ENCODE results near the gene DQX1. TPM values are rescaled to one million over a fixed set of nuclear protein-coding genes. Genes with fewer than 3 reads are reported as not detected.

Gene DQX1
- total RNA-seq, 1 donor from 2014 or later: 9.6 TPM

- peaks cover 65% of the 10 kb centered on the region for H3K4me1 ChIP-seq
- peaks cover 0 to 21% of the 10 kb centered on the region in 2 donors for H3K36me3 ChIP-seq
- peak overlapping the region; percentile 79 for H3K27ac ChIP-seq
- intact Hi-C loops (cut with DNase I): no loop called here
- DNase-seq (ENCODE audit: extremely low spot score in 2 of 2): no peak
- TF ChIP-seq POLR2AphosphoS5 (IDR thresholded peaks at IDR 0.05; ENCODE audit: insufficient read depth in 1 of 2, low read depth in 1 of 2): peak in 1 of 2 donors; percentile 51
- TF ChIP-seq POLR2A (IDR thresholded peaks at IDR 0.05): no peak
- TF ChIP-seq CTCF (IDR thresholded peaks at IDR 0.05): no peak
- no peaks in the 10 kb centered on the region for H3K9me3 ChIP-seq
- H3K27me3 ChIP-seq: peaks cover 6% of the 10 kb centered on the region
- H3K4me3 ChIP-seq: peak overlapping the region; percentile 57 to 62
These were observed 22.2 kb downstream of the DQX1 start for GRCh38 chr2:74503506-74504475.

- H3K27ac ChIP-seq: peak overlapping the region; percentile 79
- H3K9me3 ChIP-seq: no peaks in the 10 kb centered on the region
- peaks cover 6% of the 10 kb centered on the region for H3K27me3 ChIP-seq
- H3K4me3 ChIP-seq: peak overlapping the region; percentile 57 to 62
- DNase-seq (ENCODE audit: extremely low spot score in 2 of 2): no peak
- intact Hi-C loops (cut with DNase I): no loop called here
- H3K4me1 ChIP-seq: peaks cover 67% of the 10 kb centered on the region
- H3K36me3 ChIP-seq: peaks cover 0 to 21% of the 10 kb centered on the region in 2 donors
- TF ChIP-seq POLR2AphosphoS5 (IDR thresholded peaks at IDR 0.05; ENCODE audit: insufficient read depth in 1 of 2, low read depth in 1 of 2): peak; percentile 67 to 72
- no peak for TF ChIP-seq CTCF (IDR thresholded peaks at IDR 0.05)
- no peak for TF ChIP-seq POLR2A (IDR thresholded peaks at IDR 0.05)
These were observed 23.1 kb downstream of the DQX1 start for GRCh38 chr2:74502720-74503505.

DNA sequence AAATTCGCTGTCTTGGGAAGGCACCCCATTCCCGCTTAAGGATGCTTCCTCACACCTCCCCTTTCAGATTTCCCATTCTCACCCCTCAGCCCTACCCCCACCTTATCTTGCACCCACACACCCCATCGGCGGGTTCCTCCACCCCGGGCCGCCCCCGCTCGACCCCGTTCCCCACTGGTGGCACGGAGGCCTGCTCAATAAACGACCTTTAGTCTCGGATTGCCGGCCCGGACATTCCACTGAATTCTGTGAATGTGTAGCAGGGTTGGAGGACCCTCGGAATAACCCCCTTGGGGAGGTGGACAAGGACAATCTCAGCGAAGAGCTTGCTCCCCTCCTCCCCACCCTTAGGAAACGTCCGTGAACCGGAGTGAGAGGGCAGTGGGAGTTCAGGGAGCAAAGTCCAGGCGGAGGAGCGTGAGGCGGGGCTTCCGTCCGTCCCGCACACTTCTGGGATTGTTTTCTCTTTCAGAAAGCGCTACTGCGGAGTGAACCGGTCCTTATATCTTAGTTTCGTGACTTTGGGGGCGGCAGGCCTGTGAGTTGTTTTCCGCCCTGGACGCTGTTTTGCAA, 23.8 kb downstream of the DQX1 start:
- intact Hi-C loops (cut with DNase I): no loop called here
- peak overlapping the region; percentile 79 for H3K27ac ChIP-seq
- H3K9me3 ChIP-seq: no peaks in the 10 kb centered on the region
- H3K4me3 ChIP-seq: peak overlapping the region; percentile 57 to 62
- peaks cover 0 to 21% of the 10 kb centered on the region in 2 donors for H3K36me3 ChIP-seq
- no peak for TF ChIP-seq CTCF (IDR thresholded peaks at IDR 0.05)
- no peak for TF ChIP-seq POLR2A (IDR thresholded peaks at IDR 0.05)
- TF ChIP-seq POLR2AphosphoS5 (IDR thresholded peaks at IDR 0.05; ENCODE audit: insufficient read depth in 1 of 2, low read depth in 1 of 2): no peak
- H3K4me1 ChIP-seq: peaks cover 74% of the 10 kb centered on the region
- DNase-seq (ENCODE audit: extremely low spot score in 2 of 2): no peak
- peaks cover 7% of the 10 kb centered on the region for H3K27me3 ChIP-seq

DNA sequence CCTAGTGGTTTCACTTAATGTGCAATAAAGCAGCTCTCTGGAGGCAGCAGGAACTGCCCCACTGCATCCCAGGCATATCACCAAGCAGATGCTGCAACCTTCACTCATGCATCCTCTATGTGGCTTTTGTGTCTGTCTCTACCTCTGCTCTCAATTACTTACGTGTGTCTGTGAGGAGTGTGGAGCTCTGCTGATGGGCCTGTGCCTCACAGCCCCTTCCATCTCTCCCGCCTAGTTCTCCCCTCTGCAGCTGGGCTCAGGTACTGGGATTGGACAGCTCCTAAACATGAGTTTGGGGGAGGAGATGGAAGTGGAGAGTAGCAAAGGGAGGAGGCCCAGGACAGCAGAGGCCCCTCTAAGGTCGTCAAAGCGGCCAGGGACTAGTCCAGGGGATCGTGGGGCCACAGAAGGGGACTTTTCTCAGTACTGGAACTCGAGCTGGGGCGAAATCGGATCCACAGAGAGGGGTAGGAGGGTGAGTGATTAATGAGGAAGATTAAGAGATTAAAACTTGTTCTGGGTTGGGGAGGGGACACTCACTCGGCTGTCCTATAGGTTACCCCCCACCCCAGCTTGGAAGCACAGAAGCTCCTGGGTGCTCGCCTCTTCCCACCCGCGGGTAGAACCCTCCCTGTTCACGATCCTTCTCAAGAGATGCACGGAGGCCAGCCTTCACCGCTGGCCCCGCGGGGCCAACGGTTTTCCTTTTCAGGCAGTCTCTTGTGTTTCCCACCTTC, 24.5 kb downstream of the DQX1 start:
- H3K36me3 ChIP-seq: peaks cover 0 to 20% of the 10 kb centered on the region in 2 donors
- no peaks in the 10 kb centered on the region for H3K9me3 ChIP-seq
- H3K4me1 ChIP-seq: peaks cover 68% of the 10 kb centered on the region
- no peak overlapping the region for H3K27ac ChIP-seq
- H3K4me3 ChIP-seq: no peak overlapping the region
- intact Hi-C loops (cut with DNase I): no loop called here
- DNase-seq (ENCODE audit: extremely low spot score in 2 of 2): no peak
- TF ChIP-seq CTCF (IDR thresholded peaks at IDR 0.05) (no peak), POLR2AphosphoS5 (IDR thresholded peaks at IDR 0.05; ENCODE audit: insufficient read depth in 1 of 2, low read depth in 1 of 2) (no peak), POLR2A (IDR thresholded peaks at IDR 0.05) (no peak)
- H3K27me3 ChIP-seq: peaks cover 10% of the 10 kb centered on the region
